Nephron progenitor cell (in vitro differentiated cells): ENCODE data around the gene C2orf72.

Experiments
- DNase-seq: peaks from one replicate; pipeline ENCODE4 v3.0.0; 2021
- H3K27ac Mint-ChIP-seq: 2 replicates; pipeline ENCODE4 v1.8.0; 2021; ENCODE audit warnings: mild to moderate bottlenecking, moderate library complexity, mixed read lengths
- H3K27me3 Mint-ChIP-seq: 2 replicates; pipeline ENCODE4 v1.8.0; 2021; ENCODE audit warnings: mild to moderate bottlenecking, low read depth, mixed read lengths; ENCODE audit not compliant: poor library complexity
- H3K36me3 Mint-ChIP-seq: 2 replicates; pipeline ENCODE4 v1.8.0; 2021; ENCODE audit warnings: low read depth, mixed read lengths
- H3K4me1 Mint-ChIP-seq: 2 replicates; pipeline ENCODE4 v1.8.0; 2021; ENCODE audit warnings: mixed read lengths
- H3K4me3 Mint-ChIP-seq: 2 replicates; pipeline ENCODE4 v1.8.0; 2021; ENCODE audit warnings: mild to moderate bottlenecking, moderate library complexity, mixed read lengths
- H3K9me3 Mint-ChIP-seq: 2 replicates; pipeline ENCODE4 v1.8.0; 2021; ENCODE audit warnings: mild to moderate bottlenecking, moderate library complexity, mixed read lengths
- CTCF ChIP-seq: fragments of 200-600 bp; sonication (generic); IDR thresholded peaks from 2 replicates; pipeline ENCODE4 v1.5.0; 2021; ENCODE audit warnings: antibody characterized with exemption

The C2orf72 gene

GRCh38 chr2:231030725-231031124, 6.6 kb upstream of the C2orf72 start:
- no peaks in the 10 kb centered on the region for H3K36me3 Mint-ChIP-seq
- DNase-seq, result no peak
- H3K4me1 Mint-ChIP-seq, result peaks cover 11% of the 10 kb centered on the region
- H3K9me3 Mint-ChIP-seq, result no peaks in the 10 kb centered on the region
- peaks cover 46% of the 10 kb centered on the region for H3K27me3 Mint-ChIP-seq
- no peak overlapping the region for H3K27ac Mint-ChIP-seq
- H3K4me3 Mint-ChIP-seq, result no peak overlapping the region
- no peak for TF ChIP-seq CTCF

GRCh38 chr2:231032575-231033140, 4.7 kb upstream of the C2orf72 start:
- peaks cover 61% of the 10 kb centered on the region for H3K27me3 Mint-ChIP-seq

GRCh38 chr2:231033147-231034132, 3.9 kb upstream of the C2orf72 start:
- H3K4me1 Mint-ChIP-seq, result peaks cover 13% of the 10 kb centered on the region

More at GRCh38 chr2:231032575-231033140, 4.7 kb upstream of the C2orf72 start:
- Mint-ChIP-seq H3K27ac (no peak overlapping the region), H3K36me3 (no peaks in the 10 kb centered on the region), H3K4me1 (peaks cover 11% of the 10 kb centered on the region), H3K4me3 (no peak overlapping the region), H3K9me3 (no peaks in the 10 kb centered on the region)
- TF ChIP-seq CTCF, result no peak
- DNase-seq, result no peak

GRCh38 chr2:231034291-231034882, 2.9 kb upstream of the C2orf72 start:
- no peaks in the 10 kb centered on the region for H3K9me3 Mint-ChIP-seq
- no peak overlapping the region for H3K4me3 Mint-ChIP-seq
- no peak for DNase-seq
- H3K27ac Mint-ChIP-seq, result no peak overlapping the region
- H3K4me1 Mint-ChIP-seq, result peaks cover 18% of the 10 kb centered on the region
- TF ChIP-seq CTCF, result no peak
- no peaks in the 10 kb centered on the region for H3K36me3 Mint-ChIP-seq
- H3K27me3 Mint-ChIP-seq, result peaks cover 73% of the 10 kb centered on the region

More at GRCh38 chr2:231033147-231034132, 3.9 kb upstream of the C2orf72 start:
- no peaks in the 10 kb centered on the region for H3K36me3 Mint-ChIP-seq
- no peaks in the 10 kb centered on the region for H3K9me3 Mint-ChIP-seq
- H3K4me3 Mint-ChIP-seq, result no peak overlapping the region
- H3K27ac Mint-ChIP-seq, result no peak overlapping the region
- no peak for DNase-seq
- TF ChIP-seq CTCF, result no peak
- H3K27me3 Mint-ChIP-seq, result peaks cover 66% of the 10 kb centered on the region

- peaks cover 87% of the 10 kb centered on the region for H3K27me3 Mint-ChIP-seq
- TF ChIP-seq CTCF, result no peak
- no peak for DNase-seq
Measured at GRCh38 chr2:231036131-231036530, 1.2 kb upstream of the C2orf72 start.

More at GRCh38 chr2:231036131-231036530, 1.2 kb upstream of the C2orf72 start:
- peaks cover 3% of the 10 kb centered on the region for H3K9me3 Mint-ChIP-seq
- peak overlapping the region; percentile 70 for H3K4me3 Mint-ChIP-seq
- peaks cover 18% of the 10 kb centered on the region for H3K4me1 Mint-ChIP-seq
- H3K27ac Mint-ChIP-seq, result no peak overlapping the region
- no peaks in the 10 kb centered on the region for H3K36me3 Mint-ChIP-seq
